Stimulated activated memory B cell treated with anti-CD40 and anti-IgM and Interleukin-4, amounts not matched to agents 10 μg/mL and 1 μg/mL and 100 μg/mL, for 72 hours (primary cell): ENCODE data around the gene BPHL.
"Not testable (repeated sequence)": the region's sequence is repeated elsewhere in the genome, so short reads cannot be mapped to it uniquely, and the experiment has no call there.

Experiments used
- ATAC-seq: fragments of 150-1000 bp; cut with Tn5 transposase; 2 replicates; pipeline ENCODE4 v1.10.0; 2021
- H3K27ac Mint-ChIP-seq: one replicate; pipeline ENCODE4 v1.8.0; 2022; ENCODE audit warnings: mild to moderate bottlenecking, mixed read lengths
- H3K27me3 Mint-ChIP-seq: one replicate; pipeline ENCODE4 v1.8.0; 2022; ENCODE audit warnings: mixed read lengths
- H3K36me3 Mint-ChIP-seq: one replicate; pipeline ENCODE4 v1.8.0; 2022; ENCODE audit warnings: mixed read lengths
- H3K4me1 Mint-ChIP-seq: one replicate; pipeline ENCODE4 v1.8.0; 2022; ENCODE audit warnings: mixed read lengths
- H3K4me3 Mint-ChIP-seq: one replicate; pipeline ENCODE4 v1.8.0; 2022; ENCODE audit warnings: mild to moderate bottlenecking, moderate library complexity, mixed read lengths
- H3K9me3 Mint-ChIP-seq: one replicate; pipeline ENCODE4 v1.8.0; 2022; ENCODE audit warnings: mixed read lengths

BPHL gene

DNA sequence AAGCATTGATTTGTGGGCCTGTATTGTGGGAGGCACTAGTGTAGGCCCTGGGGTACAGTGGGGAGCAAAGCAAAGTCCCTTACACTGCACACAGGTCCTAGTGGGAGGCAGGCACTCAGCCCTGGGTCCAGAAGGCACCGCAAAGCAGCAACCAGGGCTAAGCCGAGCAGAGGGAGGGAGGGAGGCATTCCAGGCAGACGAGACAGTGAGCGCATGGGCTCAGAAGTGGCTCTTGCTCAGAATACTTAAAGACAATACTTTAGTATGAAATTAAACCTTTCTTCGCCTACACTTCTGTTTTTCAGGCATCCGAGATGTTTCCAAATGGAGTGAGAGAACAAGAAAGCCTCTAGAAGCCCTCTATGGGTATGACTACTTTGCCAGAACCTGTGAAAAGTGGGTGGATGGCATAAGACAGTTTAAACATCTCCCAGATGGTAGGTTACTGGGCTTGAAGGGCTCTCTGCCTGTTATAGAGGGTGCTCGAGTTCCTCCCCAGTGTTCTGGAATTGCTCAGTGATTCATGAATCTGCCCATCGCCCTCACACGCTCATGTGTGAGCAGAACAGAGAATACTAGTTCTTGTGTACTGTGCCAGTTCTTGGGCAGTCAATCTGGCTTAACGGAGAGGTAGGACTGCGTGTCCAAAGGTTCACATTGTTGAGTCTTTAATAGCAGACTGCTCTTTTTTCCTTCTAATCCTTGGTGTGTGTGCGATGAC lies 18.7 kb downstream of the BPHL start:
- Mint-ChIP-seq H3K27me3 (no peaks in the 10 kb centered on the region), H3K4me1 (peaks cover 14% of the 10 kb centered on the region), H3K36me3 (peaks cover 58% of the 10 kb centered on the region), H3K27ac (no peak overlapping the region), H3K9me3 (no peaks in the 10 kb centered on the region), H3K4me3 (no peak overlapping the region)
- no peak for ATAC-seq

DNA sequence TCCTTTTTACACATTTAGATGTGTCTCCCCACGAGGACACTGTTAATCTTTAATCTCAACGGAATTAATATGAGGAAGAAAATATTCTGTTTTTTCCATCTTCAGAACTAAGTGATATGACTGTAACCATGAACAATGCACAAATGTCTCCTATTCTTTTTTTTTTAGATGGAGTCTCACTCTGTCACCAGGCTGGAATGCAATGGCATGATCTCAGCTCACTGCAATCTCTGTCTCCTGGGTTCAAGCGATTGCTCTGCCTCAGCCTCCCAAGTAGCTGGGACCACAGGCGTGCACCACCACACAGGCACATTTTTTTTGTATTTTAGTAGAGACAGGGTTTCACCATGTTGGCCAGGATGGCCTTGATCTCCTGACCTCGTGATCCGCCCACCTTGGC lies 19.4 kb downstream of the BPHL start:
- not testable (repeated sequence) for H3K9me3 Mint-ChIP-seq, H3K27ac Mint-ChIP-seq, H3K4me3 Mint-ChIP-seq, H3K27me3 Mint-ChIP-seq, ATAC-seq
- peaks cover 55% of the 10 kb centered on the region for H3K36me3 Mint-ChIP-seq
- H3K4me1 Mint-ChIP-seq, result peaks cover 14% of the 10 kb centered on the region

DNA sequence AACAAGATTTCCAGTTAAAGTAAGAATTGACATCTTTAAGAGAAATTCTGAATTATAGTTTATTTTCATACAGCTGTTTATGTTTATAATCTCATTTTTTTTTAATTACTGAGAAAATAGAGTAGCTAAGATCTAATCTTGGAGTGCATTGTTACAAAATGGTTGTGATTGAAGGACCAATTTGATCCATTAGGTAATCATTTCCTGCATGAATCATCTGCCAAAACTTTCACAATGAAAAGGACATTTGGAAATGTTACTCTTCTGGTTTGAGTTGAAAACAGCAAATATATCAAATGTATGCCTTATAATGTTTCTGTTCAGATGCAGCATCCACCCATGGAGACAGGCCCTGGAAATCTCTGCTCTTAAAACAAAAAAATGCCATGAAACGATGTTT lies 19.8 kb downstream of the BPHL start:
- no peaks in the 10 kb centered on the region for H3K9me3 Mint-ChIP-seq

DNA sequence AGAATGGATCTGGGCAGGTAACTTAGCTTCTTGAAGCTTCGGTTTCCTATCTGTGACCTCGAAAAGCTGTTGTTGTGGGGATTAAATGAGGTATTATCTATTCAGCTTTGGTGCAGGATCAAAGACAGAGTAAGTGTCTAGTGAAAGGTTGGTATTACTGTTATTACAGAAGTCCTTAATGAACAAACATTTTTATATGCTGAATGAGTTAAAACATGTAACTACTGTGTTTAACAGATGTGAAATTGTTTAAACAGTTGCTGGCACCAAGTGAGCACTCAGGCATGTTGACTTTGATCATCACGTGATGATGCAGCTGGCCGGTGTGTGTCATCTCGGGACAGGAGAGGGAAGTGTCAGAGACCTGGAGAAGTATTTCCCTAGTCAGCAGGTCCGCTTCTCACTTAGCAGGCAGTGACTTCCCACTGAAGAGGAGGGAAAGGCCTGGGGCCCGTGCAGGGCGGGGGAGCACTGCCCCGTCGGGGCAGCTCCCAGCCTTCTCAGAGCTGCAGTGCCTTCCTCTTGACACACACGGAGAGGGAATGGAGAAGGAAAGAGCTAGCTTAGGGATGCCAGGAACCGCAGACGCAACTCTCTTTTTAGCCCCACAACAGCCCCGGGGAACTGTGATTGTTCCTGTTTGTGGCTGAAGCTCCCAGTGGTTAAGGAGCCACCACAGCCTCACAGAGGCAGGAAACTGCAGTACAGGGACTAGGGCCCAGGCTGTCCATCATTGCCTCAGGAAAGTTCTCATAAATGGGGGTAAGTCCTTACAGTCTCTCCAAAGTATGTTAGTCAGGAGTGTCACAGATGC lies 20.8 kb downstream of the BPHL start:
- ATAC-seq, result peak; percentile 73

More for the DNA sequence above, 19.8 kb downstream of the BPHL start:
- Mint-ChIP-seq H3K36me3 (peaks cover 51% of the 10 kb centered on the region), H3K4me3 (no peak overlapping the region), H3K4me1 (peaks cover 14% of the 10 kb centered on the region), H3K27ac (no peak overlapping the region), H3K27me3 (no peaks in the 10 kb centered on the region)
- no peak for ATAC-seq

DNA sequence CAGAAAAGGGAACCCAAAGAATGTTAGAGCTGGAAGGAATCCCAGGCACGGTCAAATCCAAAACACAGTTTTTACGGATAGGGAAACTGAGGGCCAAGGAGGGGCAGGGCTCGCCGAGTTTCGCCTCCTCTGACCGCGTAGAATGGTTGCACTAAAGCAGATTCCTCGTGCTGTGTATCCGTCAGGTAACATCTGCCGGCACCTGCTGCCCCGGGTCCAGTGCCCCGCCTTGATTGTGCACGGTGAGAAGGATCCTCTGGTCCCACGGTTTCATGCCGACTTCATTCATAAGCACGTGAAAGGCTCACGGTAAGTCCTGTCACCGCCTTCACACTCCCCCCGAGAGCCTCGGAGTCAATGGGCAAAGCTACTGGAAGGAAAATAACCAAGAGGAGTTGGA lies 21.7 kb downstream of the BPHL start:
- Mint-ChIP-seq H3K27ac (no peak overlapping the region), H3K4me1 (peaks cover 21% of the 10 kb centered on the region), H3K36me3 (peaks cover 55% of the 10 kb centered on the region), H3K4me3 (no peak overlapping the region), H3K9me3 (no peaks in the 10 kb centered on the region), H3K27me3 (no peaks in the 10 kb centered on the region)
- no peak for ATAC-seq

More for the DNA sequence above, 20.8 kb downstream of the BPHL start:
- Mint-ChIP-seq H3K4me1 (peaks cover 14% of the 10 kb centered on the region), H3K27me3 (no peaks in the 10 kb centered on the region), H3K36me3 (peaks cover 49% of the 10 kb centered on the region), H3K9me3 (no peaks in the 10 kb centered on the region), H3K4me3 (peak overlapping the region; percentile 14), H3K27ac (peak overlapping the region; percentile 64)

DNA sequence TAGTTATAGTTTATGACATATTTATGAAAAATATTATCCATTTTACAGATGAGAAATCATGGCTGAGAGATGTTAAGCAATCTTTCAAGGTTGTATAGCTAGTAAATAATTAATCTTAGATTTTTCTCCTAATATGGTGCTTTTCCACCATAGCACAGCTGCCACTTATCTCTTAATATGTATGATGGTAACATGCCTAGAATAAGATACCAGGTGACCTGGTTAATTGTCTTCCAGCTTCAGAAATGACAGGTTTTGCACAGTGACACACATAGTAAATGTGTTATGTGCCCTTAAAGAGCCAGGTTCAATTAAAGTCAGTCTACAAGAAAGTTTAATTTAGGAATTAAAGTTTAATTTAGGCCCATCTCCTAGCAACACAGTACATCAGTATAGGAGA lies 24.0 kb downstream of the BPHL start:
- H3K27ac Mint-ChIP-seq, result no peak overlapping the region
- peaks cover 53% of the 10 kb centered on the region for H3K36me3 Mint-ChIP-seq
- no peak overlapping the region for H3K4me3 Mint-ChIP-seq
- H3K4me1 Mint-ChIP-seq, result peaks cover 21% of the 10 kb centered on the region
- no peak for ATAC-seq
- H3K9me3 Mint-ChIP-seq, result no peaks in the 10 kb centered on the region
- no peaks in the 10 kb centered on the region for H3K27me3 Mint-ChIP-seq

DNA sequence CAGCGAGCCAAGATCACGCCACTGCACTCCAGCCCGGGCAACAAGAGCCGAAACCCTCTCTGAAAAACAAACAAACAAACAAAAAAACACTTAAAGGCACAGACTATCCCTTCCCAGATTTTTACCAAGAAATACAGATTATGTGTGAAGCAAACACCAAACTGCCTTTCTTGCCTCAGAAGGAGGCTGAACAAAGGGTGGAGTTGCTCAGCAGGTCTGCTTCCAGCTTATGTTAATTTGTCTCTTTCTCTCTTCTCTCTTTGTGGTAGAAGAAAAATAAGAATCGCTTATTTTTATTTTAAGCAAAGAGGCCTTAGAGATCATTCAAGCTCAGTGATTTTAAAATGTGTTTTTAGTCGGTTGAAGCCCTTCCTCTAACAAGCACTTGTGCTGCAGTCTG lies 24.6 kb downstream of the BPHL start:
- Mint-ChIP-seq H3K27ac (no peak overlapping the region), H3K9me3 (no peaks in the 10 kb centered on the region), H3K27me3 (no peaks in the 10 kb centered on the region), H3K36me3 (peaks cover 53% of the 10 kb centered on the region), H3K4me3 (no peak overlapping the region), H3K4me1 (peaks cover 21% of the 10 kb centered on the region)
- ATAC-seq, result no peak

DNA sequence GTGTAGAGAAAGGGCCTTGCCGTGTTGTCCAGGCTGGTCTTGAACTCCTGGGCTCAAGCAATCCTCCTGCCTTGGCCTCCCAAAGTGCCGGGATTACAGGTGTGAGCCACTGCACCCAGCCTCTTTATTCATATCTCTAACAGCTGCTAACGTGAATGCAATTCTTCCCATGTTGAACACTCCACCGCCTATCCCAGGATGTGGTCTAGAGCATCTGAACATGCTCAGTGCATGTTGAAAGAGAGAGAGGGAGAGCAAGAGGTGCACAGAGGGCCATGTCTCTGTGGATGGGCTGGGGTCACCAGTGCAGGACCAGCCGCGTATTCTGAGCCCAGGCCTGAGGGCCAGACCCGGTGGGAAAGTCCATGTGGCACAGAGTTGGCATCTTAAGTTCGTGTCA lies 26.1 kb downstream of the BPHL start:
- Mint-ChIP-seq H3K9me3 (no peaks in the 10 kb centered on the region), H3K4me1 (peaks cover 11% of the 10 kb centered on the region), H3K4me3 (no peak overlapping the region), H3K36me3 (peaks cover 45% of the 10 kb centered on the region), H3K27ac (no peak overlapping the region), H3K27me3 (no peaks in the 10 kb centered on the region)
- ATAC-seq, result no peak

DNA sequence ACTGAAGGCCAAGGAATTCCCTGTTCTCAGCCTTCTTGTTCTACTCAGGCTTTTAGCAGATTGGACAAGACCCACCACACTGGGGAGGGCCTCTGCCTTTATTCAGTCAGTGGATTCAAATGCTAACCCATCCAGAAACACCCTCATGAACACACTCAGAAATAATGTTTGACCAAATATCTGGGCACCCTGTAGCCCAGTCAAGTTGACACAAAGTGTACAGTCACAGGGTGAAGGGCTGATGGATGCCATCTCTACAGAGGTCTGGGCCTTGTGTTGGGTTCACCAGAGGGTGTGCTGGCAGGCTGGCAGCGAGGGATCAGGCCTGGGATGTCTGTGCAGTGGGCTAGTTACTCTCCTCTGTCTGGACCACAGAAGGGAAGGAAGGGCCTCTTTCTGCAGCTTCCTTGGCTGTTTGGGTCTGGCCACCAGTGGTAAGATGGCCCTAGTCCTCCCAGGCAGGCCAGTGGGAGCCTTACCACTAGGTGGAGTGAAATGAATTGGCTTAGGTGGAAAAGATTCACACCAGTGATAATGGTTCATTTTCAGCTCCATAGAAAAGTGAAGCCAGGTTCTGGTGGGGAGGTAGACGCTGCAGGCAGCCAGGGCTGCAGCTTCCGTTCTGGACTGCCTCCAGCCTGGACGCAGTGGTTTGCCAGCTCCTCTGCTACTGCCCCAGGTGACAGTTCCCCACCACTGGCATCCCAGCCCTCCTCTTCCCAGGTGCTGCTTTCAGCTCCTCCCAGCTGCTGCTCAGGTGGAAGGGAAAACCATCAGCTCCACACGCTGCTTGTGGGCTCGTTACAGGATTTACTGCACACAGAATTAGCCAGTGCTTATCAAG lies 29.6 kb downstream of the BPHL start:
- no peak overlapping the region for H3K27ac Mint-ChIP-seq
- H3K9me3 Mint-ChIP-seq, result no peaks in the 10 kb centered on the region
- H3K27me3 Mint-ChIP-seq, result no peaks in the 10 kb centered on the region
- peaks cover 34% of the 10 kb centered on the region for H3K36me3 Mint-ChIP-seq
- no peak for ATAC-seq
- no peak overlapping the region for H3K4me3 Mint-ChIP-seq
- H3K4me1 Mint-ChIP-seq, result peaks cover 8% of the 10 kb centered on the region

DNA sequence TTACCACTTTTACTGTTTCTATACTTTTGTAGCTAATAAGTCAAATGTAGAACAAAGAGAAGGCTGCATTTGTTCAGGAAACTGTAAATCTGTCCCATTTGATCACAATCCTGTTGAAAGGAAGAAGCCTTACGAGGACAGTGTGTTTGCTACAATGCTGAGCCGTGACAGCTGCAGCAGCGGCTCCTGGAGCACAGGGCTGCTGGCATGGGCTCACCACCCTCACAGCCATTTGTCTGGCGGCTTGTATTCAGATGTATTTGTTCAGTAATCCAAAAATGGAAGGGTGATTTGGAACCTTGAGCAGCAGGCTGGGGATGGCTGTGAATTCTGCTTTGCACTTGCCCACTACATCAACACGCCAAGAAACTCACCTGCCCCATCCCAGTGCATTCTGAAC lies 33.2 kb downstream of the BPHL start:
- Mint-ChIP-seq H3K27me3 (no peaks in the 10 kb centered on the region), H3K9me3 (no peaks in the 10 kb centered on the region), H3K4me3 (no peak overlapping the region), H3K27ac (no peak overlapping the region), H3K36me3 (peaks cover 17% of the 10 kb centered on the region), H3K4me1 (peaks cover 9% of the 10 kb centered on the region)
- no peak for ATAC-seq

DNA sequence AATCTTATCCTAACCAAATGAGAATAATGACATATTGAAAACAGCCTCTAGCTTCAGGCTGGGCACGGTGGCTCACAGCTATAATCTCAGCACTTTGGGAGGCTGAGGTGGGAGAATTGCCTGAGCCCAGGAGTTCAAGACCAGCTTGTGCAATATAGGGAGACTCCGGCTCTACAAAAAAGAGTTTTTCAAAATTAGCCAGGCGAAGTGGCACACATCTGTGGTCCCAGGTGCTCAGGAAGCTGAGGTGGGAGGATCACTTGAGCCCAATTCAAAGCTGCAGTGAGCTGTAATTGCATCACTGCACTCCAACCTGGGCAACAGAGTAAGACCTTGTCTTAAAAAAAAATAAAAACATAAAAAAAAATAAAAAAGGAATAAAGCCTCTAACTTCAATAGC lies 34.2 kb downstream of the BPHL start:
- ATAC-seq, result no peak
- peaks cover 10% of the 10 kb centered on the region for H3K36me3 Mint-ChIP-seq
- no peak overlapping the region for H3K27ac Mint-ChIP-seq
- peaks cover 10% of the 10 kb centered on the region for H3K4me1 Mint-ChIP-seq
- H3K9me3 Mint-ChIP-seq, result no peaks in the 10 kb centered on the region
- H3K4me3 Mint-ChIP-seq, result no peak overlapping the region
- no peaks in the 10 kb centered on the region for H3K27me3 Mint-ChIP-seq

DNA sequence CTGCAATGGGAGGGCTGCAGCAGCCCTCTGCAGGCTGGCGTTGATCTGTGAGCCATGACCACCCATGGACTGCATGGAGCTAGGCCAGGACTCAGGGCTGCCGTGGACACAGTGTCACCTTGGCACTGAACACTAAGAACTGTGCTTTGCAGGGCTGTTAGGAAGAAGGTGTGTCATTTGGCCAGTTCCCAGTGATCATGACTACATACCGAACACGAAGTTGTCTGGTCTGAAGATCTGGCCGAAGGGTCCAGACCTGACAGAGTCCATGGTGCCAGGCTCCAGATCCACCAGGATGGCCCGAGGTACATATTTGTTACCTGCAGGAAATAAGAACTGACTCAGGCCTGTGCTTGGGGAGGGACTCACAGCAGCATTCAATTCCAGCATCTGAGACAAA lies 36.9 kb downstream of the BPHL start:
- H3K27me3 Mint-ChIP-seq, ATAC-seq, H3K36me3 Mint-ChIP-seq, H3K27ac Mint-ChIP-seq, H3K4me3 Mint-ChIP-seq, H3K9me3 Mint-ChIP-seq: not testable (repeated sequence)
- H3K4me1 Mint-ChIP-seq, result peaks cover 16% of the 10 kb centered on the region

DNA sequence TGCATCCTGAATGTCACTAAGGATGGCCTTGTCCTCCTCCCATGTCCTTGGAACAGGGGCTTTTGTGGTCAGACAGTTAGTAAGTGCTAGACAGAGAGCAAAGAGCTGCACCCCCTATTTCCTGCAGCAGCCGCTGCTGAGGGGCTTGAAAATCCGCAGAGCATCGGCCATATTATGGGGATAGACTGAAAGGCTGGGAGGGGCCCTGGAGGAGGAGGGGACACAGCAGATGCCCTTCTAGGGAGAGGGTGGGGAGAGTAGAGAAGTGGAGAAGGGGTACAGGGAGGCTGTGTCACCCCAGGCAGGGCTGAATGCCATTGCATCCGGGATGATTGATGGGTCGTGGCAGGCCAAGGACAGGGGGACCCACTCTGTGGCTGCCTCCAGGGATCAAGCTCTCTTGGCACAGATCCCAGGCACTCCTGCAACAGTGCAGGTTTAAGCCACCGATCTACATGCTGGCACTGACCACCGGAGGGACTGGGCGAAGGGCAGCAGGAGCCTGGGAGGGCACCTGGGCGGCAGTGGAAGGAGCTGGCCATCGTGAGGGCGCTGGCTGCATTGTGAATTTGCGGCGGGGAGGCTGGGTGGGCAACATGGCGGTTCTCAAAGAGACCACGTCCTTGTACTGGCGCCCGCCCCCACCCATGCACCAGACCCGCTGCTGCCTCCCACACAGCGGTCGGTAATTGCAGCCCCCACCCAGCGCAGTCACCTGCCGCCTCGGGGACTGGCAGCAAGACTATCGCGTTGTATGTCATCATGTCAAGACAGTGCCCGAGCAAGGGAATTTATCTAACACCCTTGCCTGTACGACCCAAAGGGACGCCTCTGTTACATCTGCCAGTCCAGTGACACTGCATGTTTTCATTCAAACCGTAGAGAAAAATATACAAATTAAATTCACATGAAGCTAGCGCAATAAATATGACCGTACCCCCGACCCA lies 37.9 kb downstream of the BPHL start:
- H3K27me3 Mint-ChIP-seq, H3K9me3 Mint-ChIP-seq, H3K36me3 Mint-ChIP-seq, ATAC-seq: not testable (repeated sequence)
- peak overlapping the region; percentile 34 for H3K27ac Mint-ChIP-seq
- H3K4me3 Mint-ChIP-seq, result peak overlapping the region; percentile 75
- H3K4me1 Mint-ChIP-seq, result peaks cover 16% of the 10 kb centered on the region

DNA sequence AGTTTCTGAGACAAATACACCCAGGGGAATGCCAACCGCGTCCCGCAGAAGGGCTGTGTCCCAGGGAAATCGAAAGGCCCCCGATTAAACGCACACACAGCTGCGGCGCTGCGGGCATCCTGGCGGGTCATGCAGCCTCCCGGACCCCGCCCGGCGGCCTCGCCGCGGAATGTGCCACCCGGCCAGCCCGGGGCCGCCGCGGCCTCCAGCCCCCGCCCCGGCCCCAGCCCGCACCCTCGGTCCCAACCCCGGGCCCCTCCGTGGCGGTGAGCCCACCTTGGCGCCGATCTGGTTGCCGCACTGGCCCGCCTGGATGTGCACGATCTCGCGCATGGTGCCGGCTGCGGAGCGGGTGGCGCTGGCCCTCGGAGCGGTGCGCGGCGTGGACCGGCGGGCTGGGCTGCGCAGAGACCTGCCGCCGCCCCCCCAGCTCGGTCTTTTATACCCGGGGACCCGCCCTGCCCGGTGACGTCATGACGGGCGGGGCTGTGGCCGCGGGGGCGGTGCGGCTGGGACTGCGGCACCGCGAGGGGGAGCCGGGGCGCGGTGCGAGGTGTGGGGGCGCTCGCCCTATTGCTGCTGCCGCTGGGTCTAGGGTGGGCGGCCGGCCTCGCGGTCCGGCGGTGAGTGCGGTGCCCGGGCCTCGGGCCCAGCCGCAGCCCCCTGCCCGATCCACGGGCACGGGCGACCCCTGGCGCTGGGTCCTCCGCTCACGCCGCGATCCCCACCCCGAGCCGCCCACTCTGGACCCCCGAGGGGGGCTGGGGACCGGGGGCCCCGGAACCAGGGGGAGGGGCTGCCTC lies 38.8 kb downstream of the BPHL start, which contains the start of gene TUBB2A:
Gene TUBB2A (minus strand): TSS at position 414 of the 803 bp plus-strand sequence. CDS start 81 bp downstream, at position 333.
- H3K4me1 Mint-ChIP-seq, result peaks cover 22% of the 10 kb centered on the region
- peak within 1 kb of the TSS; percentile 75 for H3K4me3 Mint-ChIP-seq
- no peaks in the 10 kb centered on the region for H3K9me3 Mint-ChIP-seq
- no peaks in the 10 kb centered on the region for H3K36me3 Mint-ChIP-seq
- H3K27ac Mint-ChIP-seq, result peak within 1 kb of the TSS; percentile 55
- ATAC-seq, result peak; percentile 91
- no peaks in the 10 kb centered on the region for H3K27me3 Mint-ChIP-seq
